ENCODE results near the gene ABCC5. TPM values are rescaled to one million over a fixed set of nuclear protein-coding genes. Genes with fewer than 3 reads are reported as not detected.
"Not testable (repeated sequence)": the region's sequence is repeated elsewhere in the genome, so short reads cannot be mapped to it uniquely, and the experiment has no call there.

ABCC5 gene
- total RNA-seq = 10 to 100 TPM; 10.0 to 12.5 (median 12.4) TPM

GRCh38 chr3:184017672-184018423 is at the start of gene ABCC5:
TSS of gene ABCC5 (minus strand) at chr3:184017884. CDS start at chr3:184014392, 3,492 bp downstream.
- Mint-ChIP-seq H3K4me1 (ENCODE audit: low read depth) (peaks cover 26% of the 10 kb centered on the region), H3K4me3 (peak within 1 kb of the TSS; percentile 99), H3K36me3 (ENCODE audit: insufficient read depth) (peaks cover 3% of the 10 kb centered on the region), H3K27me3 (ENCODE audit: low read depth) (peaks cover 6% of the 10 kb centered on the region), H3K9me3 (no peaks in the 10 kb centered on the region)
- DNase-seq = peak; percentile 78
- peak; percentile 97 to 98 for ATAC-seq

- ATAC-seq (no peak), DNase-seq (no peak)
- no peaks in the 10 kb centered on the region for H3K4me1 Mint-ChIP-seq (ENCODE audit: low read depth)
- no peak overlapping the region for H3K4me3 Mint-ChIP-seq
- H3K9me3 Mint-ChIP-seq = peaks cover 6% of the 10 kb centered on the region
- peaks cover 17% of the 10 kb centered on the region for H3K27me3 Mint-ChIP-seq (ENCODE audit: low read depth)
- no peaks in the 10 kb centered on the region for H3K36me3 Mint-ChIP-seq (ENCODE audit: insufficient read depth)
Observed at GRCh38 chr3:184066211-184066610, 48.5 kb upstream of the ABCC5 start.

- DNase-seq (no peak), ATAC-seq (no peak)
- H3K4me1 Mint-ChIP-seq (ENCODE audit: low read depth) = no peaks in the 10 kb centered on the region
- no peaks in the 10 kb centered on the region for H3K9me3 Mint-ChIP-seq
- no peak overlapping the region for H3K4me3 Mint-ChIP-seq
- H3K27me3 Mint-ChIP-seq (ENCODE audit: low read depth) = peaks cover 7% of the 10 kb centered on the region
- no peaks in the 10 kb centered on the region for H3K36me3 Mint-ChIP-seq (ENCODE audit: insufficient read depth)
Observed at GRCh38 chr3:184062637-184063036, 45.0 kb upstream of the ABCC5 start.

GRCh38 chr3:184059424-184059823 is 41.7 kb upstream of the ABCC5 start:
- no peak for ATAC-seq
- Mint-ChIP-seq H3K27me3 (ENCODE audit: low read depth) (peaks cover 2% of the 10 kb centered on the region), H3K9me3 (no peaks in the 10 kb centered on the region), H3K4me3 (no peak overlapping the region), H3K4me1 (ENCODE audit: low read depth) (no peaks in the 10 kb centered on the region), H3K36me3 (ENCODE audit: insufficient read depth) (no peaks in the 10 kb centered on the region)
- no peak for DNase-seq

GRCh38 chr3:184058029-184058428 is 40.3 kb upstream of the ABCC5 start:
- H3K4me3 Mint-ChIP-seq = no peak overlapping the region
- no peak for ATAC-seq
- no peak for DNase-seq
- H3K4me1 Mint-ChIP-seq (ENCODE audit: low read depth) = no peaks in the 10 kb centered on the region
- H3K9me3 Mint-ChIP-seq = no peaks in the 10 kb centered on the region
- no peaks in the 10 kb centered on the region for H3K36me3 Mint-ChIP-seq (ENCODE audit: insufficient read depth)
- peaks cover 2% of the 10 kb centered on the region for H3K27me3 Mint-ChIP-seq (ENCODE audit: low read depth)

GRCh38 chr3:184052767-184053166 is 35.1 kb upstream of the ABCC5 start, which contains the start of gene HTR3C:
TSS of gene HTR3C (plus strand) at chr3:184053047. CDS start at chr3:184053081, 34 bp downstream.
- no peaks in the 10 kb centered on the region for H3K4me1 Mint-ChIP-seq (ENCODE audit: low read depth)
- H3K27me3 Mint-ChIP-seq (ENCODE audit: low read depth) = peaks cover 15% of the 10 kb centered on the region
- H3K36me3 Mint-ChIP-seq (ENCODE audit: insufficient read depth) = no peaks in the 10 kb centered on the region
- DNase-seq = no peak
- ATAC-seq = no peak
- H3K9me3 Mint-ChIP-seq = no peaks in the 10 kb centered on the region
- no peak within 1 kb of the TSS for H3K4me3 Mint-ChIP-seq

GRCh38 chr3:184050217-184050847 is 32.6 kb upstream of the ABCC5 start:
- Mint-ChIP-seq H3K4me3 (no peak overlapping the region), H3K4me1 (ENCODE audit: low read depth) (no peaks in the 10 kb centered on the region), H3K27me3 (ENCODE audit: low read depth) (peaks cover 15% of the 10 kb centered on the region), H3K9me3 (no peaks in the 10 kb centered on the region), H3K36me3 (ENCODE audit: insufficient read depth) (no peaks in the 10 kb centered on the region)
- no peak for ATAC-seq
- no peak for DNase-seq

- DNase-seq (no peak), ATAC-seq (no peak)
- H3K27me3 Mint-ChIP-seq (ENCODE audit: low read depth) = peaks cover 9% of the 10 kb centered on the region
- no peaks in the 10 kb centered on the region for H3K4me1 Mint-ChIP-seq (ENCODE audit: low read depth)
- no peaks in the 10 kb centered on the region for H3K36me3 Mint-ChIP-seq (ENCODE audit: insufficient read depth)
- no peak overlapping the region for H3K4me3 Mint-ChIP-seq
- no peaks in the 10 kb centered on the region for H3K9me3 Mint-ChIP-seq
Observed at GRCh38 chr3:184045995-184046394, 28.3 kb upstream of the ABCC5 start.

- H3K27me3 Mint-ChIP-seq (ENCODE audit: low read depth) = peaks cover 1% of the 10 kb centered on the region
- no peaks in the 10 kb centered on the region for H3K36me3 Mint-ChIP-seq (ENCODE audit: insufficient read depth)
- no peaks in the 10 kb centered on the region for H3K9me3 Mint-ChIP-seq
- no peak for ATAC-seq
- H3K4me1 Mint-ChIP-seq (ENCODE audit: low read depth) = no peaks in the 10 kb centered on the region
- no peak overlapping the region for H3K4me3 Mint-ChIP-seq
- no peak for DNase-seq
Observed at GRCh38 chr3:184042617-184043016, 24.9 kb upstream of the ABCC5 start.

- DNase-seq = no peak
- ATAC-seq = no peak
- no peaks in the 10 kb centered on the region for H3K36me3 Mint-ChIP-seq (ENCODE audit: insufficient read depth)
- peaks cover 3% of the 10 kb centered on the region for H3K27me3 Mint-ChIP-seq (ENCODE audit: low read depth)
- no peak overlapping the region for H3K4me3 Mint-ChIP-seq
- H3K4me1 Mint-ChIP-seq (ENCODE audit: low read depth) = no peaks in the 10 kb centered on the region
- no peaks in the 10 kb centered on the region for H3K9me3 Mint-ChIP-seq
Observed at GRCh38 chr3:184040010-184040409, 22.3 kb upstream of the ABCC5 start.

- no peak overlapping the region for H3K4me3 Mint-ChIP-seq
- H3K36me3 Mint-ChIP-seq (ENCODE audit: insufficient read depth) = no peaks in the 10 kb centered on the region
- H3K9me3 Mint-ChIP-seq = no peaks in the 10 kb centered on the region
- DNase-seq = no peak
- no peak for ATAC-seq
- peaks cover 2% of the 10 kb centered on the region for H3K27me3 Mint-ChIP-seq (ENCODE audit: low read depth)
- no peaks in the 10 kb centered on the region for H3K4me1 Mint-ChIP-seq (ENCODE audit: low read depth)
Observed at GRCh38 chr3:184039414-184039813, 21.7 kb upstream of the ABCC5 start.

- not testable (repeated sequence) for ATAC-seq; H3K4me1 Mint-ChIP-seq (ENCODE audit: low read depth); DNase-seq
Observed at GRCh38 chr3:184038307-184038706, 20.6 kb upstream of the ABCC5 start.

GRCh38 chr3:184037816-184038215 is 20.1 kb upstream of the ABCC5 start:
- H3K36me3 Mint-ChIP-seq (ENCODE audit: insufficient read depth) = no peaks in the 10 kb centered on the region
- peaks cover 2% of the 10 kb centered on the region for H3K27me3 Mint-ChIP-seq (ENCODE audit: low read depth)
- DNase-seq = no peak
- no peak for ATAC-seq
- H3K4me3 Mint-ChIP-seq = no peak overlapping the region
- no peaks in the 10 kb centered on the region for H3K4me1 Mint-ChIP-seq (ENCODE audit: low read depth)
- H3K9me3 Mint-ChIP-seq = no peaks in the 10 kb centered on the region

More at GRCh38 chr3:184038307-184038706, 20.6 kb upstream of the ABCC5 start:
- not testable (repeated sequence) for H3K9me3 Mint-ChIP-seq; H3K36me3 Mint-ChIP-seq (ENCODE audit: insufficient read depth); H3K4me3 Mint-ChIP-seq; H3K27me3 Mint-ChIP-seq (ENCODE audit: low read depth)

GRCh38 chr3:184031187-184031792 is 13.6 kb upstream of the ABCC5 start, which contains the start of gene HTR3D:
TSS of gene HTR3D (plus strand) at chr3:184031742. CDS start at chr3:184031742, 0 bp downstream.
- Mint-ChIP-seq H3K9me3 (peaks cover 5% of the 10 kb centered on the region), H3K4me1 (ENCODE audit: low read depth) (no peaks in the 10 kb centered on the region), H3K36me3 (ENCODE audit: insufficient read depth) (no peaks in the 10 kb centered on the region), H3K4me3 (no peak within 1 kb of the TSS), H3K27me3 (ENCODE audit: low read depth) (peaks cover 3% of the 10 kb centered on the region)
- DNase-seq (no peak), ATAC-seq (no peak)

All from activated T-cell treated with anti-CD3 and anti-CD28 coated beads, Interleukin-2, amount 50 U/mL, for 4 hours (primary cell).